HG03097 (cell line): ENCODE measurements around the gene DMRT1.

Source experiments
- ATAC-seq: cut with Tn5 transposase; IDR thresholded peaks from one replicate; pipeline ENCODE4 v1.9.1; 2021; ENCODE audit not compliant: unreplicated experiment, low FRiP score

DMRT1 gene

DNA sequence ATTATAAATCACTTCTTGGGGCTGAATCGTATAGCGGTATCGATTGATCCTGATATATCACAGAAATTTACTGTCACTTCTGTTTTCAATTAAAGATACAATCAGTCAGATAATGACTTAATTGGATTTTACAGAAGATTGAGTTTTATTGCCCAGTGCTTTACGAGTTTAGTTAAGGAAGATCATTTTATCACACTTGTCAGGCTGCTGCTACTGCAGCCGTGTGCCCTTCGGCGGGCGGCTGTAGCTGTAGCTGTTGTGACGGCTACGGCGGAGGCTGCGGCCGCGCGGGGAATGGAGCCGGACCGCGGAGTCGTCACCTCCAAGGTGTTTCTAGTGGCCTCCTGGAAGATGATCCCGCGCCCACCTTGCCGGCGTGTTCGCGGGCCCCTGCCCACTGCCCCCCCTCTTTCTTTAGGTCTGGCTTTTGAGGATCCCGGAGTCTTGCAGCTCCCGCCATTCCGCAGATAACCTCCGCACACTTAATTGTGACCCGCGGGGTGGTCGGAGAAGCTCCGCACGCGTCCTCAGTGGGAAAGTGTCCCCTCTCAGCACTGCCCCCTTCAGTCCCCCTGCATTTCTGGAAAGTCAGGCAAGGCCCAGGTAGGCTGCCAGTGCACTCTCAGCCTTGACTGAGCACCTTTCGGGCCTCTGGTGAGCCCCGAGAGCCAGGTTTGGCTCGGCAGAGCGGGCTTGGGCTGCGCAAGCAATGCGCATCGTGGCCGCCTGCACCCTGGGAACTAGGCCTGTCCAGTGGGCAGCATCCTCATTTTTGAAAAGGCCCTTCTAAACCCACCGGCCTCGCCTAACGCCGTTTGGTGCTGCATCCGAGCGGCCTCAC, 128.0 kb downstream of the DMRT1 start:
- no peak for ATAC-seq

DNA sequence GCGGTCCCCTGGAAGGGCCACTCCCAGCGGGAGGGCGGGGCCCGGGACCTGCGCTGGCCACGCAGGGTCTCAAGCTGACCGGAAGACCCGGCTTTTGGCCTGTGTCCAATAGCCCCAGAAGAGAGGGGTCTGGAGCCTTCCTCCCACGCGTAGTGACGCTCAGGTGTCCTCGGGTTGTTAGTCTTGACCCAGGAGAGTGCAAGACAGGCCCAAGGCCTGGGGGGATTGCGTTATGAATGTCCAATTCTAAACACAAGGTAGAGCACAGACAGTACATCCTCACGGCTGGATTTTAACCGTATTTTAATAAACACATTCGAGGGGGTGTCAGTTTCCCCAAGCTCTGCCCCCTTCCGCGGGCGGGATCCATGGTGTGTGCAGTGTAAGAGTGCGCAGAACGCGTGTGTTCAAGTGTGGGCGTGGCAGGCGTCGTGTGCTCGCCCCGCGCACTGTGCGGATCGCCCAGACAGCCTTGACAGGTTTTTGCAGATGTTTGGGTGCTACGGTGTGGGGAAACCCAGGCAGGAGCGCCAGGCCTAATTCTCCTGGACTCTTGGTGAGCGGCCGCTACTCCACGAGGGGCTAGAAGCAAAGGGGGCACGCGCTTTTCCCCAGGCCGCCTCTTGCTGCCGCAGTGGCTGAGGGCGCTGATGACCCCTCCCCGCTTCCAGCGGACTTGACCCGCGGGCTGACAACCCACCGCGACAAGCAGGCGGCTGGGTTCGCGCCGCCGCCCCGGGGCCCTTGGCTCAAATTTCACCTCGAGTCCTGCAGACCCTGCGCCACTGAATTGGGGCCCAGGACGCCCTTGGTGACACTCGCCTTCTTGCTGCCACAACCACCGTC, 128.9 kb downstream of the DMRT1 start:
- ATAC-seq: no peak

DNA sequence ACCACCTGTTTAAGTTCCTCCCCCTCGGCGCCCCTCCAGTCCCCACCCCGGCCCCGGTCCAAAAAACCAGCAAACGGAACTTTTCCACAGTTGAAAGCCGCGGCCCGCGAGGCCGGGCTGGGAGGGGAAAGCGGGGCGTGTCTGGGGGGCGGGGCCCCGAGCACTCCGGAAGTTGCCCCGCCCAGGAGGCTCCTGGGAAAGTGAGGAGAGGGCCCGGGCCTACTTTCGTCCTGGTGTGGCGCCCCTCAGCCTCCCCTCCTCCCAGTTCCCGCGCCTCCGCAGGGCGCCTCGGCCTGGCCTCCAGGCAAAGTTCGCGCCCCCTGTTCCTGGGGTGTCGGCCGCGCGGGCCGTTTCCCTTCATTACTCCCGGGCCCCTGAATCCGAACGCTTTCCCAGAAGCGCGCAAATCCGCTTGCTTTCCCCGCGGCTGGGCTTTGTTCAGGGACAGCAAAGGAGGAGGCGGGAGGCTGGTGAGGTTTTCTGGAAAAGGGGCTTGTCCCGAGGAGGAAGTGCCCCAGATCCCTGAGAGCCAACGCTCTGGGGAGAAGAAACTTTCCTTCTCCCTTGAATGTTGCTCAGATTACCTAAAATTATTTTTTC, 130.5 kb downstream of the DMRT1 start:
- ATAC-seq: no peak

DNA sequence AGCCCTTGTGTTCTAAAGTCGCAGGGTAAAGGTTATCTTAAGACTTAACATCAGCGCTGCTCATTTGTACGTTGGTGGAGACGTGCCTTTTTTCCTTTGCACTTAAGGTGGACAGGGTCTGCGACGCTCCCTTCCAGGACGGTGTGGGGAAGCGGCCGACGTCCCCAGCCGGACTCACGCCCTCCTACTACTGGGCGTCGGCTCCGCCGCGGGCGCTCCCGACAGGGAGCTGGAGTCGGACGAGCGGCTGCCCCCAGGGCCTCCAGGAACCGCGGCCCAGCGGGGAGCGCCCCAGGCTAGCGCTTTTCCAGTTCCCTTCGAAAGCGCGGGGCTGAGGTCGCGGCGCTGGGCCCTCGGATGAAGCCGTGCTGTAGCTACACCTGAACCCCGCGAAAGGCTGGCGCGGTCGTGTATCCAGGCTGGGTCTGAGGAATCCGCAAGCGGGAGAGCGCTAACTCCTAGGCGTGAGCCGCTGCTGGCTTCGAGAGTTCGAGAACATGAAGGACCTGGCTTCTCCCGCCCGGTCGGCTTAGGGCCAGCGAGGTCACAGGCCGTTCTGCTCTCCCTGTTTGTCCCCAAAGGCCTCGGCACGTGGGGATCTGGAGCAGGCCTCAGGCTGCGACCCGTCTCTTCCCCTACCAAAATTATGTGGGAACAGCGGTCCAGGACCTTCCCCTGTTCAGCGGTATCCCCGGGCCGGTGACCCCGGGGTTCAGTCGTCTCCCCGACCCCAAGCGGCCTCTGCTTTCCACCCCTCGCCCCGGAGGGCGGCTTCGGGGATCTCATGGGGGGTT, 131.2 kb downstream of the DMRT1 start:
- ATAC-seq: no peak

DNA sequence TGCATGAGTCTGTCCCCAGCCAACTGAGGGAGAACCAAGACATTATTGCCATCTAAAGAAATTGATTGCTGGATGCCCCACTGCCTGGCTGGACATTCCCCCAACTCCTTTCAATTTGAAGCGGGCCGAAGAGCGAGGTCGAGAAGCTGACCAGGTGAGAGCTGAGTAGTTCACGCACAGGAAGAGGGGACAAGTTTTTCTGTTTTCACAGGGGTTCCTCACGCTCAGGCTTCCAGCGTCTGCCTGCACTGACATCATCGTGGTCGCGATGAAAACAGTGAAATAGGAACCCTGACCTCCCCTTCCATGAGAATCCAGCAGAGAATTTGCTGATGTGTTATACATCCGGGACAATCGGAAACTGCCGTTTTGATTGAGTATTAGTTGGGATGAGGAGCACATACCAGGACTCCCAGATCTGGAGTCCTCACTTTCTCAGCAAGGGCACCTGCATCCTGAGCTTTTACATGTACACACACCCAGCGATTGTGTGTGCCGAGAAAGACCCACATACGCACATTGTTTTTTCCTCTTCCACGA, 131.9 kb downstream of the DMRT1 start:
- ATAC-seq: no peak

DNA sequence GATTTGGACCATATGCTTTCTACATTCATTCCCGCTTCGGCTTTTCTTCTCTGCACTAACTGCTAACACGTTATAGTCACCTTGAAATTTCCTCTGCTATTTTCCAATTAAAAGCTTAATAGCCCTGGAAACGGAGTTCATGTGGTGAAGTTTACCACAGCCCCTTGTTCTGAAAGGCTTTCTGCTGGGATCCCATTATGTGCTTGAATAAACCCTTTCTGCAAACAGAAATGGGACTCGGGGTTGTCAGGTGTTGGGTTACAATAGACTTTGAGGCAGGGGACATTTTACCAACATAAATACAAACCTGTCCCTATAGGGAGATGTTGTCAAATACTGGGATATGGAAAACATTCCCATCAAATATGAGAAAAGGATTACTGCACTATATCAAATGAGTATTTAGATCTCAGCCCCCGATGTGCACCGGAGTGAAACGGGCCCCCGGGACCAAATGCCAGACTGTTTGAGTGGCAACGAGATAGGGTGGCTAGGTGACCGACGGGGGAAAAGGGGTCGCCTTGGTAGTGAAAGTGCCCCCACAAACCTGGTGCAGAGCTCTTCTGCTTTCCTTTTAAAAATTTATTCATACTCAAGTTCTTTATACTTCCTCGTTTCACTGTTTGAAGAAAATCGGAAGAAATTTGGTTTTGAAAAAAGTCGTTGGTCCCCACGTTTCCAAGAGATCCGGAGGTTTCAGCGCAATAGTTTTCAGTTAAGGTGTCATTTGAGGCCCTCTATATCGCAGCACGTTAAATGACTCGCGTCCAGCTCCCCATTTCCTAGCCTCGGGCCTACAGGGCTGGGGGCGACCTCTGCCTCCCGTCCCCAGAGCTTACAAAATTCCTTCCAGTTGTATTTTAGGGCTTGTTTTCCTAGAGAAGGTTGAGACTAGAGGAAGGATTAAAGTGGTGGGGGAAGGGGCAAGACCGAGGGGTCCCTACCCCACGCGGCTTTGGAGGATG, 132.8 kb downstream of the DMRT1 start:
- ATAC-seq: no peak

DNA sequence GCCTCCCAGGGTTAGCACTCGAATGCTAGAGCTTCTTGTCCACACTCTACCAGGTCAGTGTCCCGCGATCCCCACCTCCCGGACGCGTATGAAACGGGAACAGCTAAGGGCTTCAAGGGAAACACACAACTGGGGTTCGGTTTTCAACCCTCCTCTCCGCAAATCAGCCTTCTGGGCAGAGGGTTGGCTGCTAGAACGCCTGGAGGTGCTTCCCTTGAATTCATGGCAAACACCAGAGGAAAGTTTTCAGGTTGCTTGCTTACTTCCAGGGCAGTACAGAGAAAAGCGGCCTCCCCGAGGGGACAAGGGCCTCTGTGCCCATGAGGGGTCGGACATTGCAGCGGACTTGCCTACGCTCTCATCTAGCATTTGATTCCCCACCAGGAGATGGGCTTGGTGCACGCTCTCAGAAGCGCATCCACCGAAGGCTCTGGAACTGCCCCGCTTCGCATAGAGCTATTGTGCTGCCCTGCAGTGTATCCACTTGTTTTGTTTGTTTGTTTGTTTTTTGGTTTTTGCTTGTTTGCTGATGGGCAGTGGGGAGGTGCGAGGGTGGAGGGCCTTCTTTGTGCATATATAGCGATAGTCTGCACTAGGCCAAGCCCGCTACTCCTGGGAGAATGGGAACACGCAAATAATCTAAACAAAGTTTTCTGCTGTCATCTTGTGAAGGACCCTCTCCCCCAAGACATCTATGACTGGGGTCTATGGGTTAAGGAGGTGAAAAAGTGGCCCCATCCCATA, 133.7 kb downstream of the DMRT1 start:
- no peak for ATAC-seq

DNA sequence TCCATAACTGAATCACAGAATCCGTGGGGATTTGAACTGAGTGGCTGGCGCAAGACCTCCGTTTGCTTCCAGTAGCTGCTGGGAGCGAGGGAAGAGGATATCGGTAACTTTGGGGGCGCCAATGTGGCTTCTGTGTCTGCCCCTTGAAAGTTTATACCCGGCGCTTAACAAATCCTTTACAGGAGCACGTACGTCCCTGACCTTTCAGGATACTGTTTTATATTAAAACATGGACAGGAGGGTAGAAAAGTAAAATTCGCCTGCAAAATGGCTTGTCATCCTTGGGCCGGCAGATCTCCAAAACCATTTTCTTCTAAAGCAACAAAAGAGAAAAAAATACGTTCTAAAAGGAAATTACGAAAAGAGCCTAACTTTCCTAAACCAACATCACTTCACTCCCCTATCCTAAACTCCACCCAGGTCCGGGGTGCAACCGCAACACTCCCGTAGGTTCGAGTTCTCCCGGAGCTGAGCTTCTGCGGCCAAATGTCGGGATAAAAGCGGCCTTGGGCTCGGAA, 134.3 kb downstream of the DMRT1 start:
- ATAC-seq: no peak

DNA sequence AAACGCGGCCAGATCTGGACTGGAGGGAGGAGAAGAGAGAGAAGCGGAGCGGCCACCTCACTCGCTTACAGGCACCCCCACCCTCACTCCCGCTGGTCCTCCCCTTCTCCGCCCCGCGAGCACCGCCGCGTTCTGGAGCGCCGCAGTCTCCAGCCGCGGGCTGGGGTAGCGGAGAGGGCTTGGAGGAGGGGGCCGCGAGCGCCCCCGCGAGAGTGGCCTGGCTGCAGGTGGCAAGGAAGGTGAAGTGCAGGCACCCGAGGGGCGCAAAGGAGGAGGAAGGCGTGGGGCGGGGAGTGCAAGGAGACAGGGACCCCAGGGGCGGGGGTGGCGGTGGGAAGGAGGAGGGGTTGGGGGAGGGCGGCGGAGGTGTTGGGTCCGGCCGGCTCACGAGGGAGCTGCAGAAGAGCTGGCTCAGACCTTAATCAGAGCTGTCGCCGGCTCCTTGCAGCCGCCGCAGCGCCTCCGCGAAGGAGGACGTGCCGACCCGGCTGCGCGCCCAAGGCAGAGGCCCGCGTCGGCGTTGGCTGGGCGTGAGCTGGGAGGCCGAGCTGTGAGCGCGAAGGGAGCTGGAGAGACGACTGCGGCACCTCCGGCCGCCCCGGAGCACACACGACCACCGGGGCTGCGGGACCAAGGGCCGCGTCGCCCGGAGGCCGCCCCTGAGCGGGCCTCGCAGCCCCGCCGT, 134.9 kb downstream of the DMRT1 start, which contains the start of gene DMRT3:
Gene DMRT3 (plus strand): TSS at position 398 of the 685 bp plus-strand sequence. CDS start 347 bp downstream, outside the sequence.
- ATAC-seq: no peak

DNA sequence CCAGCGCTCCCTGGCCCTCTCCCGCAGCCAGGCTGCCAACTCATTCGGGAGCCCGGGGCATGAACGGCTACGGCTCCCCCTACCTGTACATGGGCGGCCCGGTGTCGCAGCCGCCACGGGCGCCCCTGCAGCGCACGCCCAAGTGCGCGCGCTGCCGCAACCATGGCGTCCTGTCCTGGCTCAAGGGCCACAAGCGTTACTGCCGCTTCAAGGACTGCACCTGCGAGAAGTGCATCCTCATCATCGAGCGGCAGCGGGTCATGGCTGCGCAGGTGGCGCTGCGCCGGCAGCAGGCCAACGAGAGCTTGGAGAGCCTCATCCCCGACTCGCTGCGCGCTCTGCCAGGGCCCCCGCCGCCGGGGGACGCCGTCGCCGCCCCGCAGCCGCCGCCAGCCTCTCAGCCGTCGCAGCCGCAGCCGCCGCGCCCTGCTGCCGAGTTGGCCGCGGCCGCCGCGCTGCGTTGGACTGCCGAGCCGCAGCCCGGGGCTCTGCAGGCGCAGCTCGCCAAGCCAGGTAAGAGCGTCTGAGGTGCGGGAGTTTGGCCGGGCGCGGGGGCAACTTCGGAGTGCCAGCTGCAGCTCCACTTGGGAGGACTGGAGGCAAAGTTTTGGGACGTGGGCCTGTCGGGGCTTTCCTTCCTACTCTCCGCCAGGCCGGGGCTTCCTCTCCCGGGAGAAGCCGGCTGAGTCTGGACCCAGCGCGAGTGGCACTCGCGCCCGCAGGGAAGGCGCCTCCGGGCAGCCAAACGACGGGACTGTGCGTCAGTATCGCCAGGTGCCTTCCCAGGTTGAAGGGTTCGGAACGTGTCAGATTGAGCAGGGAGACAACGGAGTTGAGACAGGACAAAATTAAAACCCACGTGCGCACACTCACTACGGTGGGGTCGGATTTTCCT, 135.7 kb downstream of the DMRT1 start:
- ATAC-seq: no peak

DNA sequence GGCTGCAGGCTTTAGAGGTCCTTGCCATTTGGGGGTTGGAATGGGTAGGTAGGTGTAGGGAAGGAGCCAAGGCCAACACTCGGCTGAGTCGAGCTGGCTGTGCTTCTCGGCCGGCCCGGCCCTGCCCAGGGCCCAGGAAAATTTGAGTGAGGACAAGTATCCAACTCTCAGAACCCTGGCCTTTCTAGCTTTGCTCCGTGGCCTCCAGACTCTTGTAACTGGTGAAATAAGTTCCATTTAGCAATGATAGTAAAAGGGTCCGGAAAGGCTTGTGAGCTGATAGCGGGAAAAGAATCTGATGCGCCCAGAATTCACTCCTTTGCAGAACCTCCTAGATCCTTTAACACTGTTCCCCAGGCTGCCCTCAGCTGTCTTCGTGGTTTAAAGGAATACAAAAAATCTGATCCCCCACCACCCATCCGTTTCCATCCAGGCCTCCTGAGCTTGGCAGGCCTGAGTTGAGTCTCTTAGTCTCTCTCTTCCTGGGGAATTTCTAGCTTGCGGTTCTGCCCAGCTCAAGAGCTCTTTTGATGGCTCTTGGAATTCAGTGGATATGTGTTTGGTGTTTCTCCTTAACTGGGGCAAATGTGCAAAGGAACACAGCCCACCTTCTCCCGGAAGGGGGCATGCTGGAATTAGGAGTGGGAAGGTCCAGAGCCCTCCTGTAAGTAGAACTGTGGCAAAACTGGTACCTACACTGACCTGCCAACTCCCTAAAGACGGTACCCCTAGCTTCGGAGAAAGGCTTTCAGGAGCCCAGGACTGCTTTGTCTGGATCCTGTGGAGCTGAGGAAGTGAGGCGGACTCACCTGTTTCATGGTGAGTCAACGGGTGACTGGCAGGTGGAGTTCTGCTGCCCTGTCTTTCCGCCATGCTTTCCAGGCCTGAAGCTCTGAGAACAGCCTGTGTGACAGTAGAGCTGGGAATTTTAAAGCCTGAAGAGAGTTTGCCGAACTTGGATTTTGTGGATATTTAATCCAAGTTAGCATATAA, 136.6 kb downstream of the DMRT1 start:
- no peak for ATAC-seq

DNA sequence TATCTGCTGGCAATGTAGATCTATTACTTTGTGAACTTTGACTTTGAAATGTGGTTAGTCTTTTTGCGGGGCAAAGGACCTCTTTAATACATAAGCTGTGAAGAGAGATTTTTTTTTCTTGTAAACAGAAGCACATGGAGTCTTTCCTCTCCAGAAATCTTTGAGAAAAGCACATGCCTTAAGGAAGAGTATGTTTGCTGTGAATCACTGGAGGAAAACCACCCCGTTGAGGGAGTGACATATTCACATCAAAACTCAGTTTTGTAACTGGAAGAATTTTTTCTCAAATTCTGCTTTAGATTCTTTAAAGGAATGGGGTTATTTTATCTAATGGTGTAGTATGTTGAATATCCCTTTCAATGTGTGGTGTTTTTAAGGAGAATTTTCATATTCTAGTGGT, 138.5 kb downstream of the DMRT1 start:
- ATAC-seq: no peak

DNA sequence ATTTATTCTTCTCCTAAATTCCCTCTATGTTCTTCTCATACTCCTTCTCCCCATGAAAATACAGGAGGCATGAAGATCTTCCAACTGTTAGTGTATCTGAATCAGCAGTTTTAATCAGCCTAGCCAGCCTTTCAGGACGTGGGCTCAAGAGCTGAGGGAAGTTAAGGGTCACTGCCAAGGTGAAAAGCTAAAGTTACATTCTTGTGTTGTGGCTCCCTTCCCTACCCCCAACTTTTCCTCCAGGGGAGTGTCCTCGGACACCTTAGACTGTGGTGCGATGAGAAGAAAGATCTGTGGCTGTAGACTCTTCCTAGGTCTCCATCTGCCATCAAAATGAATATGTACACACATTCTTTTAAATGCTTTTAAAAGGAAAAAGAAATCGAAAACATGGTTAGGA, 139.1 kb downstream of the DMRT1 start:
- ATAC-seq: no peak

DNA sequence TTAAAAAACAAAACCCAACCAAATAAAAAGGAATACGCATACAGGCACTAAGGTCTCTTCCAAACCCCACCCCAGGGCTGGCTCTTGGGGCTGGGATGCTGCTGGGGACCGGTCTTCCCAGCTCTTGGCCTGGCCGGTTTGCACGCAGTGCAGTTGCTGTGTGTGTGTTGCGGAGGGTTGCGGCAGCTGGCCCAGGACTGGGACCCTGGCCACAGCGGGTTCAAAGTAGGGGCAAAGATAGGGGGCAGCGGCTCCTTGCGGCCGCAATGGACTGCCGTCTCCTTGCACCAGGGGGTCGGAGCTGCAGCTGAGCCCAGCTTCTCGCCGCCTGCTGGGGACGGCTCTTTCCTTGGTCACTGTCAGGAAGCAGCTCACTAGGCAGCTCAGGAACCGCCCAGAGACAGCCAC, 140.0 kb downstream of the DMRT1 start:
- ATAC-seq: no peak
